ENCODE measurements around the gene RTN4R. TPM values are rescaled to one million over a fixed set of nuclear protein-coding genes. Genes with fewer than 3 reads are reported as not detected.

Gene RTN4R
- total and polyA plus RNA-seq, 11 donors, result 0.53 to 2.6 (median 1.4) TPM

- intact Hi-C loops (cut with DNase I), result loop anchor here in 2 of 10 donors (1.0 to 2.0 kb wide), 2 partner anchors 33 kb away; no protein-coding TSS in a partner anchor
- peak overlapping the region; percentile 69 to 91 (median 81) for H3K27ac ChIP-seq
- TF ChIP-seq CTCF (IDR thresholded peaks at IDR 0.05), result peak in 1 of 12 donors; percentile 23
- peak in 1 of 2 donors; percentile 20 for TF ChIP-seq POLR2A (IDR thresholded peaks at IDR 0.05)
Measured at GRCh38 chr22:20205964-20206708, 62.0 kb downstream of the RTN4R start.

DNA sequence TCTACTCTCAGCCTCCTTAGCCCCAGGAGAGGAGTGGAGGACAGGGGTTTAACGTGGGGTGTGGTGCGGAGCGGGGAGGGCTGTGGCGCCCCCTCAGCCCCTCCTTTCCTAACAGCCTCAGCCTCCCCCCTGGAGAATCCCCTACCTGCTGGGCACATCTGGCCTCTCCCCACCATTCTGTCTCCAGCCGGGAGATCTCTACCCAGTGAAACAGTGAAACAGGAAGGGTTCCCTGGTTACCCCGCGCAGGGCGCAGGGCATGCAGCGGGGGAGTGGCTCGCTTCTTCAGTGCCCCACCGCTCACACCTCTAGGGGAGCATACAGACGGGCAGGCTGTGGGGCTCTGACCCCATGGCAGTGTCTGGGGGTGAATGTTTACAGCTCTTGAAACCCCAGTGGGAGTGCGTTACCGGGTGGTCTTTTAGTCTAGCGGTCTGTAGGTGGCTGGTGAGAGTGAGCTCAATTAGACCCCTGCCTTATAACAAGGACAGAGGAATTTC lies 62.6 kb downstream of the RTN4R start:
- WGBS, 4 donors, result 76 to 90% (median 86%) methylated on average over 15 of the region's 15 CpGs
- TF ChIP-seq POLR2A (IDR thresholded peaks at IDR 0.05) (no peak), CTCF (IDR thresholded peaks at IDR 0.05) (no peak)
- H3K27ac ChIP-seq, result peak overlapping the region; percentile 69 to 91 (median 81)
- peaks cover 0 to 52% (median 38%) of the 10 kb centered on the region in 12 donors for H3K4me1 ChIP-seq
- ATAC-seq, result no peak
- H3K9me3 ChIP-seq, result no peaks in the 10 kb centered on the region
- H3K36me3 ChIP-seq, result no peaks in the 10 kb centered on the region
- intact Hi-C loops (cut with DNase I), result no loop called here
- H3K27me3 ChIP-seq, result peaks cover 0 to 3% (median 0%) of the 10 kb centered on the region in 9 donors
- DNase-seq, result no peak
- peak overlapping the region in 6 of 12 donors; percentile 61 to 85 (median 70) for H3K4me3 ChIP-seq

More at GRCh38 chr22:20205964-20206708, 62.0 kb downstream of the RTN4R start:
- peaks cover 0 to 3% (median 0%) of the 10 kb centered on the region in 9 donors for H3K27me3 ChIP-seq
- peak; percentile 54 to 89 (median 77) for ATAC-seq
- peak overlapping the region; percentile 32 to 85 (median 66) for H3K4me3 ChIP-seq
- no peaks in the 10 kb centered on the region for H3K9me3 ChIP-seq
- WGBS, 4 donors, result 35 to 56% (median 44%) methylated on average over 12 of the region's 12 CpGs
- H3K4me1 ChIP-seq, result peaks cover 0 to 57% (median 42%) of the 10 kb centered on the region in 12 donors
- no peaks in the 10 kb centered on the region for H3K36me3 ChIP-seq
- peak; percentile 74 to 78 (median 78) for DNase-seq

DNA sequence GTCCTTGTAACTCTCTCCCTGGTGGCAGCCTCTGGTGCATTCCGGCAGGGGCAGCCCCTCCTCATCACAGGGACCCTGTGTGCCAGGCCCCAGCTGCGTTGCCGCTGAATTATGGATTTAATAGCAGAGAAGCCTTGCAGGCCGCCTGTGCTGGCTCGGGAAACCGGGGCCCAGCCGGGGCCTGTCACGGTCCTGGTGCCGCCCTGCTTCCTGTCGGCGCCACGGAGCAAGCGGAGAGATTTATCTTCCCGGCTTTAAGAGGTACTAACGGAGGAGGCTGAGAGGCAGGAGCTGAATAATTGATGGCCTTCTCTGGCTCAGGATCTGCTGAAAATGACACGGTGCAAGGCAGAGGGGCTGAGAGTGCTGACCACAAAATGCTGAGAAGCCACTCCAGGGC lies 63.3 kb downstream of the RTN4R start:
- no peak for DNase-seq
- intact Hi-C loops (cut with DNase I), result no loop called here
- peak in 1 of 4 donors; percentile 28 for ATAC-seq

More for the DNA sequence above, 63.3 kb downstream of the RTN4R start:
- Histone ChIP-seq H3K27me3 (peaks cover 0 to 3% (median 0%) of the 10 kb centered on the region in 9 donors), H3K36me3 (no peaks in the 10 kb centered on the region), H3K4me3 (peak overlapping the region in 4 of 12 donors; percentile 7 to 19 (median 13)), H3K9me3 (no peaks in the 10 kb centered on the region), H3K27ac (peak overlapping the region; percentile 23 to 91 (median 81)), H3K4me1 (peaks cover 0 to 52% (median 38%) of the 10 kb centered on the region in 12 donors)
- TF ChIP-seq CTCF (IDR thresholded peaks at IDR 0.05), result no peak
- 26 to 70% (median 48%) methylated on average over 7 to 16 of the region's 16 CpGs for WGBS, 4 donors
